Common myeloid progenitor, CD34-positive (primary cell): ENCODE measurements around the gene C6orf120.

Source experiments
- CTCF ChIA-PET: fragments of 350-600 bp; sonication (Branson Sonifier 250); formaldehyde crosslinking; loops from one replicate; lab custom pipeline; 2021; ENCODE audit warnings: antibody characterized with exemption; lab: Charles Lee
- POLR2A ChIA-PET: fragments of 350-600 bp; sonication (Branson Sonifier 250); formaldehyde crosslinking; loops from one replicate; lab custom pipeline; 2021; ENCODE audit warnings: antibody characterized with exemption; lab: Charles Lee
- DNase-seq, 3 donors: peaks; one replicate each; pipeline versions ENCODE4 v3.0.0 to v3.0.0-alpha.2; 2013
- H3K27ac ChIP-seq, 2 experiments: 1 replicate in 1 of 2; 2 replicates in 1 of 2; pipeline ENCODE4 v1.7.0; 2013; ENCODE audit warnings: inconsistent platforms in 2 of 2, low read length in 2 of 2, mild to moderate bottlenecking in 2 of 2, low read depth in 1 of 2, moderate library complexity in 1 of 2; ENCODE audit not compliant: severe bottlenecking in 2 of 2, insufficient read depth in 1 of 2, poor library complexity in 1 of 2
- H3K27me3 ChIP-seq, 5 experiments: replicated peaks in 2 of 5; 1 replicate in 3 of 5; 2 replicates in 2 of 5; pipeline versions ENCODE4 v1.6.1 to v1.7.0; 2013; ENCODE audit warnings: low read length in 4 of 5, mild to moderate bottlenecking in 2 of 5, moderate library complexity in 2 of 5, inconsistent platforms in 1 of 5; ENCODE audit not compliant: insufficient read depth in 5 of 5, control insufficient read depth in 4 of 5
- H3K36me3 ChIP-seq, 4 experiments: 1 replicate in 2 of 4; 2 replicates in 2 of 4; pipeline versions ENCODE4 v1.6.1 to v1.7.0; 2013; ENCODE audit warnings: low read length in 3 of 4, control low read depth in 1 of 4, mild to moderate bottlenecking in 1 of 4; ENCODE audit not compliant: control insufficient read depth in 4 of 4, insufficient read depth in 4 of 4
- H3K4me1 ChIP-seq, 4 experiments: 1 replicate in 3 of 4; 2 replicates in 1 of 4; pipeline versions ENCODE4 v1.6.1 to v1.7.1; 2013; ENCODE audit warnings: low read length in 3 of 4, mild to moderate bottlenecking in 3 of 4, control low read depth in 1 of 4, inconsistent platforms in 1 of 4, moderate library complexity in 1 of 4; ENCODE audit not compliant: control insufficient read depth in 4 of 4, insufficient read depth in 4 of 4; ENCODE audit errors: control extremely low read depth in 1 of 4
- H3K4me3 ChIP-seq, 7 experiments: 1 replicate in 4 of 7; 2 replicates in 3 of 7; pipeline versions ENCODE4 v1.5.1 to v1.7.0; 2013; ENCODE audit warnings: mild to moderate bottlenecking in 7 of 7, low read length in 6 of 7, moderate library complexity in 6 of 7, inconsistent platforms in 2 of 7, low read depth in 2 of 7, control low read depth in 1 of 7; ENCODE audit not compliant: insufficient read depth in 4 of 7, control insufficient read depth in 1 of 7; ENCODE audit errors: extremely low read depth in 1 of 7
- H3K9me3 ChIP-seq, 5 experiments: 1 replicate in 4 of 5; 2 replicates in 1 of 5; pipeline versions ENCODE4 v1.6.1 to v1.7.1; 2013; ENCODE audit warnings: low read length in 4 of 5, mild to moderate bottlenecking in 2 of 5, inconsistent platforms in 1 of 5, low read depth in 1 of 5, moderate library complexity in 1 of 5; ENCODE audit not compliant: control insufficient read depth in 4 of 5, insufficient read depth in 2 of 5; ENCODE audit errors: control extremely low read depth in 1 of 5
- WGBS: methylation state at CpG from one replicate; pipeline ENCODE4 v1.1.5; 2013; ENCODE audit not compliant: insufficient coverage; 5-methylcytosine and 5-hydroxymethylcytosine counted together

Gene C6orf120

GRCh38 chr6:169723200-169723909, 21.4 kb downstream of the C6orf120 start:
- H3K9me3 ChIP-seq = no peaks in the 10 kb centered on the region
- peak overlapping the region; percentile 66 to 87 for H3K27ac ChIP-seq
- peak; percentile 79 to 90 (median 86) for DNase-seq
- WGBS = 0% methylated on average over 44 of the region's 70 CpGs
- H3K4me3 ChIP-seq = peak overlapping the region; percentile 76 to 89 (median 82)
- ChIA-PET CTCF (interaction anchor here (1.8 kb wide), 1 partner anchor 14 kb away, joined by 5 read pairs; no protein-coding TSS in a partner anchor), POLR2A (interaction anchor here (1.1 to 2.9 kb wide), 4 partner anchors 13 to 29 kb away, joined by 3 to 17 read pairs (median 8); partner anchors contain the start of genes C6orf120, DYNLT2, ERMARD and WDR27)
- peaks cover 13 to 38% (median 27%) of the 10 kb centered on the region in 4 experiments for H3K4me1 ChIP-seq
- peaks cover 0 to 5% (median 1%) of the 10 kb centered on the region in 4 experiments for H3K36me3 ChIP-seq
- H3K27me3 ChIP-seq = no peaks in the 10 kb centered on the region

GRCh38 chr6:169723991-169724493, 22.1 kb downstream of the C6orf120 start:
- no peaks in the 10 kb centered on the region for H3K9me3 ChIP-seq
- WGBS = 0% methylated on average over 57 of the region's 89 CpGs
- peak overlapping the region in 6 of 7 experiments; percentile 38 to 76 (median 62) for H3K4me3 ChIP-seq
- ChIA-PET POLR2A (interaction anchor here (1.4 to 2.9 kb wide), 4 partner anchors 14 to 28 kb away, joined by 4 to 17 read pairs (median 9); partner anchors contain the start of genes C6orf120, DYNLT2, ERMARD and WDR27), CTCF (no interaction called here)
- no peaks in the 10 kb centered on the region for H3K27me3 ChIP-seq
- peaks cover 0 to 2% (median under 1%) of the 10 kb centered on the region in 4 experiments for H3K36me3 ChIP-seq
- peaks cover 13 to 38% (median 27%) of the 10 kb centered on the region in 4 experiments for H3K4me1 ChIP-seq
- no peak overlapping the region for H3K27ac ChIP-seq
- DNase-seq = peak; percentile 45 to 68 (median 60)

- H3K4me3 ChIP-seq = peak within 1 kb of the TSS; percentile 78 to 89 (median 82)
- H3K27me3 ChIP-seq = no peaks in the 10 kb centered on the region
- peaks cover 13 to 38% (median 27%) of the 10 kb centered on the region in 4 experiments for H3K4me1 ChIP-seq
- DNase-seq = peak; percentile 63 to 83 (median 78)
- WGBS = under 1% methylated on average over 56 of the region's 89 CpGs
- CTCF ChIA-PET = interaction anchor here (1.2 to 1.7 kb wide), 3 partner anchors 10 to 29 kb away, joined by 3 to 6 read pairs (median 3); partner anchors contain the start of genes DYNLT2 and ERMARD
- peaks cover 0 to 2% (median 0%) of the 10 kb centered on the region in 4 experiments for H3K36me3 ChIP-seq
- peak within 1 kb of the TSS; percentile 66 to 87 for H3K27ac ChIP-seq
- H3K9me3 ChIP-seq = no peaks in the 10 kb centered on the region
- POLR2A ChIA-PET = interaction anchor here (1.4 to 2.9 kb wide), 2 partner anchors 22 to 27 kb away, joined by 5 to 13 read pairs; partner anchors contain the start of genes C6orf120, DYNLT2, ERMARD and WDR27
These were observed 22.7 kb downstream of the C6orf120 start, which contains the start of gene PHF10 for GRCh38 chr6:169724494-169725124. Gene PHF10, minus strand, starts transcription at chr6:169724500. Its CDS starts 569 bp downstream, at chr6:169723931.

GRCh38 chr6:169725125-169726048, 23.5 kb downstream of the C6orf120 start:
- POLR2A ChIA-PET = interaction anchor here (1.4 to 2.9 kb wide), 2 partner anchors 23 to 27 kb away, joined by 5 to 13 read pairs; partner anchors contain the start of genes C6orf120, DYNLT2, ERMARD and WDR27
- H3K36me3 ChIP-seq = no peaks in the 10 kb centered on the region
- CTCF ChIA-PET = interaction anchor here (1.2 to 1.7 kb wide), 3 partner anchors 9 to 28 kb away, joined by 3 to 6 read pairs (median 3); partner anchors contain the start of genes DYNLT2 and ERMARD
- no peaks in the 10 kb centered on the region for H3K27me3 ChIP-seq
- H3K4me3 ChIP-seq = peak overlapping the region; percentile 64 to 83 (median 78)
- peak overlapping the region in 1 of 2 experiments; percentile 43 for H3K27ac ChIP-seq
- no peaks in the 10 kb centered on the region for H3K9me3 ChIP-seq
- DNase-seq = peak; percentile 19 to 52 (median 37)
- 32% methylated on average over 16 of the region's 29 CpGs for WGBS
- peaks cover 13 to 38% (median 27%) of the 10 kb centered on the region in 4 experiments for H3K4me1 ChIP-seq

GRCh38 chr6:169726049-169726400, 24.1 kb downstream of the C6orf120 start:
- POLR2A ChIA-PET = no interaction called here
- H3K4me1 ChIP-seq = peaks cover 13 to 35% (median 27%) of the 10 kb centered on the region in 4 experiments
- H3K4me3 ChIP-seq = no peak overlapping the region
- CTCF ChIA-PET = interaction anchor here (1.0 to 1.7 kb wide), 4 partner anchors 9 to 27 kb away, joined by 3 to 6 read pairs (median 4); partner anchors contain the start of genes DYNLT2 and ERMARD
- H3K9me3 ChIP-seq = no peaks in the 10 kb centered on the region
- H3K27me3 ChIP-seq = no peaks in the 10 kb centered on the region
- no peak for DNase-seq
- no peak overlapping the region for H3K27ac ChIP-seq
- no CpG with 5 or more reads among the region's 1 CpG for WGBS
- H3K36me3 ChIP-seq = no peaks in the 10 kb centered on the region

- Histone ChIP-seq H3K4me1 (peaks cover 11 to 26% (median 21%) of the 10 kb centered on the region in 4 experiments), H3K27me3 (no peaks in the 10 kb centered on the region), H3K4me3 (no peak overlapping the region), H3K36me3 (no peaks in the 10 kb centered on the region), H3K27ac (no peak overlapping the region), H3K9me3 (no peaks in the 10 kb centered on the region)
- no peak for DNase-seq
- ChIA-PET POLR2A (interaction anchor here (0.7 kb wide), 1 partner anchor 279 kb away, joined by 3 read pairs; no protein-coding TSS in a partner anchor), CTCF (interaction anchor here (1.0 to 1.3 kb wide), 3 partner anchors 8 to 25 kb away, joined by 3 to 4 read pairs (median 4); partner anchors contain the start of genes DYNLT2 and ERMARD)
These were observed 25.0 kb downstream of the C6orf120 start for GRCh38 chr6:169726963-169727362.
